GM06990 (cell line): ENCODE measurements around the gene ADAM10.

Experiments used
- DNase-seq: peaks from one replicate; pipeline ENCODE4 v3.0.0-alpha.2; 2011; ENCODE audit not compliant: insufficient read length; ENCODE audit errors: extremely low read depth
- H3K27me3 ChIP-seq: replicated peaks from 2 replicates; pipeline ENCODE4 v1.6.0; 2011; ENCODE audit warnings: low read length; ENCODE audit not compliant: control insufficient read depth, insufficient read depth
- H3K36me3 ChIP-seq: 2 replicates; pipeline ENCODE4 v1.5.1; 2011; ENCODE audit warnings: low read length; ENCODE audit not compliant: control insufficient read depth, insufficient read depth
- H3K4me3 ChIP-seq: replicated peaks from 2 replicates; pipeline ENCODE4 v1.5.1; 2011; ENCODE audit warnings: low read depth, mild to moderate bottlenecking, control low read depth, low read length
- TF ChIP-seq, protein P1 (sequence below): IDR thresholded peaks from 2 replicates; pipeline ENCODE4 v1.5.1; 2011; ENCODE audit warnings: low read length, control low read depth, mild to moderate bottlenecking, inconsistent platforms; ENCODE audit not compliant: insufficient read depth, poor library complexity, severe bottlenecking

Gene ADAM10

GRCh38 chr15:58552505-58553364 lies 196.8 kb downstream of the ADAM10 start:
- no peak overlapping the region for H3K4me3 ChIP-seq
- no peak for DNase-seq
- TF ChIP-seq, protein P1, sequence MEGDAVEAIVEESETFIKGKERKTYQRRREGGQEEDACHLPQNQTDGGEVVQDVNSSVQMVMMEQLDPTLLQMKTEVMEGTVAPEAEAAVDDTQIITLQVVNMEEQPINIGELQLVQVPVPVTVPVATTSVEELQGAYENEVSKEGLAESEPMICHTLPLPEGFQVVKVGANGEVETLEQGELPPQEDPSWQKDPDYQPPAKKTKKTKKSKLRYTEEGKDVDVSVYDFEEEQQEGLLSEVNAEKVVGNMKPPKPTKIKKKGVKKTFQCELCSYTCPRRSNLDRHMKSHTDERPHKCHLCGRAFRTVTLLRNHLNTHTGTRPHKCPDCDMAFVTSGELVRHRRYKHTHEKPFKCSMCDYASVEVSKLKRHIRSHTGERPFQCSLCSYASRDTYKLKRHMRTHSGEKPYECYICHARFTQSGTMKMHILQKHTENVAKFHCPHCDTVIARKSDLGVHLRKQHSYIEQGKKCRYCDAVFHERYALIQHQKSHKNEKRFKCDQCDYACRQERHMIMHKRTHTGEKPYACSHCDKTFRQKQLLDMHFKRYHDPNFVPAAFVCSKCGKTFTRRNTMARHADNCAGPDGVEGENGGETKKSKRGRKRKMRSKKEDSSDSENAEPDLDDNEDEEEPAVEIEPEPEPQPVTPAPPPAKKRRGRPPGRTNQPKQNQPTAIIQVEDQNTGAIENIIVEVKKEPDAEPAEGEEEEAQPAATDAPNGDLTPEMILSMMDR = no peak
- no peaks in the 10 kb centered on the region for H3K27me3 ChIP-seq
- H3K36me3 ChIP-seq = no peaks in the 10 kb centered on the region

DNA sequence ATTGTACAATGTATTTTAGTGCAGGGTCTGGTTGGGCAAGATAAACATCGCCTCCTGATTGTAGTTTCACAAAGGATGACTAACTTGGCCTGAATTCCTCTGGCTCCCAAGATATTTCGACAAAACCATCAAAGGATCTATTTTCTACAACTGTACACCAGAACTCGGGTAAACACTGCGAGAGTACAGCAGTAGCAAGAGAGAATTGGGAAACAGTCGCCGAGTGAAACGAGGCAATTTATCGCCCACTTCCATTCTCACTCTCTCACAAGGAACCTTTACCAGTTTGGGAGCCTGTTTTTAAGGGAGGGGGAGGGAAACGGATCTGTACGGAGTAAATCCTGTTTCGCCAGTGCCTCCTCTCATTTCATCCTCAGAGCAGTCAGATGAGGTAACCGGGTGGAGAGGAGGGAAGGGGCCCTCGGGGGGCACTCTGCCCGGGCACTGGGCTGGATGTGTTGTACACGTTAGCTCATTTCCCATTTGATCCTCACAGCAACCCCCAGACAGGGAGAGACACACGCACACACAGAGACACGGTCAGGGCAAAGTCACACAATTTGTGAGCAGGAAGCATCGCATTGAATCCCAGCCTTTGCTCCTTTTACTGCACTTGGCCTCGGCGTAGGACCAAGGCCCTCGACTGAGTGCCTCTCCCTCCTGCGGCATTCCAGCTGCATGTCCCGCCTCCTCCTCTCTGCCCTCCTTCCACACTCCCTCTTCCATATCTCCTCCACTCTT lies 197.6 kb downstream of the ADAM10 start:
- DNase-seq = no peak
- TF ChIP-seq, protein P1 = no peak
- no peak overlapping the region for H3K4me3 ChIP-seq

DNA sequence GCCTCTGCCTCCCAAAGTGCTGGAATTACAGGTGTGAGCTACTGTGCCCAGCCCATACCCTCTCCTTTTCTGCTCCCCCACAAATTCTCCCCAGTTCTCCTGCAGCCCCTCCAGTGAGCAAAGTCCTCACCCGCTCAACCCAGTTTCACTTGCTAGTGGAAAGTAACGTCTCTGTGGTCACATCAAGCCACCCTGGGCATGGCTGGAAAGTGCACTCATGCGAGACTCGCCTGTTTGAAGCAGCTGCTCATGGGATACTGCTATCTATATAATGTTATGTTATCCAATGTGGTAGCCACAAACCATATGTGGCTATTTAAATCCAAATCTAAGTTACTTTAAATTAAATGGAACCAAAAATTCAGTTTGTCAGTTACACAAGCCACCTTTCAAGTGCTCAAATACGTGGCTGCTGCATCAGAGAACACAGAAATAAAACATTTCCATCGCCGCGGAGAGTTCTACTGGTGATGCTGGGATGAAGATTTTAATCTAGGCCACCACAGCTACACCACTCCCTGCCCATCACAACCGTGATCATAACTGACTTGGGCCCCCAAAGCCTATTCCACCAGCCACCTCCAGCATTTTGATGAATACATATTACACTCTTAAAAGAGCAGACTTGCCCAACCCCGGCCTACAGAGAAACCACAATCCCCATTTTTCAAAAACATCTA lies 198.3 kb downstream of the ADAM10 start:
- Histone ChIP-seq H3K36me3 (no peaks in the 10 kb centered on the region), H3K27me3 (no peaks in the 10 kb centered on the region), H3K4me3 (no peak overlapping the region)
- TF ChIP-seq, protein P1 = no peak
- no peak for DNase-seq

More for the DNA sequence above, 197.6 kb downstream of the ADAM10 start:
- Histone ChIP-seq H3K36me3 (no peaks in the 10 kb centered on the region), H3K27me3 (no peaks in the 10 kb centered on the region)

DNA sequence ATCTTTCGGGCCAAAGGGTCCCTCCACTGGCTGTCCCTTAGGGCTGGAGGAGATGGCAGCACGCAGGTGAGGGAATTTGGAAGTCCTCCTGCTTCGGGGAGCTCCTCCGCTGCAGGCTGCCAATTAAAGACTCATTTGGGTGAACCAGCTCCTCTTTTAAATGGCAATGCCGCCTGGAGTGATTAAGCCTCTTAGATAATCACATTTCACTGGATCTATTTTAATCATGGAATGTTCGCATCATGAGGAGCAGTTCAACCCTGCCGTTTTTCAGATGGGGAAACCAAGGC lies 199.8 kb downstream of the ADAM10 start:
- TF ChIP-seq, protein P1 = no peak
- H3K4me3 ChIP-seq = no peak overlapping the region
- H3K27me3 ChIP-seq = no peaks in the 10 kb centered on the region
- no peaks in the 10 kb centered on the region for H3K36me3 ChIP-seq
- DNase-seq = no peak

DNA sequence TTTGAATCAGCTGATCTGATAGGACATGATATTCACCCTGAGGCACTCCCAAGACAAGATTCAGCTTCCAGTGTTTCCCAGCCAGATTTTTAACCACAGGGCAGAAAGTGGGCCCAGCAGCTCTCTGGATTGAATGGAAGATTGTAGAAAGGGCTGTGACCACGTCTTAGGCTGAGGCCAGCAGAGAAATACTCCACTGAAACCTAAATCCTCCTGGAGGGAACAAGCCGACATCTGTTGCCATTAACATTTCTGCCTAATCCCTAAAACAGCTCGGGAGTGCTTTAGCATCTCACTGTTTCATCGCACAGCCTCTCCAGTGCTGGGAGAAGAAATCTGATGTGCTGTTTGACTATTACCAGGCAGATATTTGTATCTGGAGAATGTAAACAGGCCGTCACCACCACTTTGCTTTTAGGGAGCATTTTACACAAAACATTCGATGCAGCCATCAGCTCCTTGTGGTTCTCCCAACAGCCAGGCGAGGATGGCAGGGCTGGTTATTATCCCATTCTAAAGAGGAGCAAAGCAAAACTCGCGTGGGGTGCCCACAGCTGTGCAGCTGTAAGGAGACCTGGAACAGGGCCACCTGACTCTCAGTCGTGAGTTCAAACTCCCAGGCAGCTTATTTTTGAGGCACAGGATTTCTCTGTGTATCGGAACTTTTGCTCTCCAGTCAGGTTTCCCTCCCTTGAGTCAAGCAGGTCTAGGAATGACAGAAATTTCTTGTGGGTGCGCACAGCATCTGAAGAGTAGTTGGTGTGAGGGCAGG lies 200.3 kb downstream of the ADAM10 start:
- Histone ChIP-seq H3K4me3 (no peak overlapping the region), H3K36me3 (no peaks in the 10 kb centered on the region), H3K27me3 (no peaks in the 10 kb centered on the region)
- DNase-seq = no peak
- TF ChIP-seq, protein P1 = no peak
